ENCODE results near the gene SKA1. TPM values are rescaled to one million over a fixed set of nuclear protein-coding genes. Genes with fewer than 3 reads are reported as not detected.
A peak's percentile ranks its signal among the peaks of the same experiment; 100 is the strongest.

The SKA1 gene
- total and polyA plus RNA-seq, 9 of the 15 experiments (the other 6 are each of a cell fraction or from before 2014, with no cell fraction given) = 27.8 to 67.2 (median 41.9) TPM

DNA sequence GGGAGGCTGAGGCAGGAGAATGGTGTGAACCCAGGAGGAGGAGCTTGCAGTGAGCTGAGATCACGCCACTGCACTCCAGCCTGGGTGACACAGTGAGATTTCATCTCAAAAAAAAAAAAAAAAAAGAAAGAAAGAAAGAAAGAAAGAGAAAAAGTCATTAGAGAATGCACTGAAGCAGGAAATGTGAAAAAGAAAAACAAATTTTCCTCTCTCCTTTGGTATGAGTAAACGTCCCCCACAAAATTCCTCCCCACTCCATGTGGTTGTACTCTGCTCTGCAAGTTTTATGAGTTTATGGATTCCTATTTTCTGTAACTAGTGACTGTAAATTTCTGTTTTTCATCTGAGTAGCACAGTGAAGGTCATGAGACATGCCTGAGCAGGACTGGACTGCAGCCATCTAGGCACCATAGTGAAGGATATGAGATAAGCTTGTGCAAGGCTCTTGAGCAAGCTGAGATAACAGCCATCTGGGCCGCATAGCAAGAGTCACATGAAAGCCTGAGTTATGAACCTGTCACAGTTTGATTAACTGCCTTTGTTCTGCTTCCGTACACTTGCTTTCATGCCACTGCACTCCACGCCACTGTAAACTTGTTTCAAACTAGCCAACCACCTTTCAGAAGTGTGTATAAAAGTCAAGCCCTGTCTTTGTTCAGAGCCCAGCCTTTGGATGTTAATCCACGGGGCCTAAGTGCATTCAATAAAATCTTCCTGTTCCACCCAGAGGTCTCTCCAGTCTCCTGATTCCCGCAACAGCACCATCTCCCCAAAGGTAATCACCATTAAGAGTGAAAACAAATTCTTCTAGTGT lies 50.2 kb downstream of the SKA1 start (continued):
- TF ChIP-seq MAX (CRISPR knock-in tag; IDR thresholded peaks at IDR 0.05) = peak; percentile 46; the same call in 1 of the 2 replicates
- peak; percentile 95 for TF ChIP-seq FOXM1 (IDR thresholded peaks at IDR 0.05; ENCODE audit: low read depth)
- no peak for TF ChIP-seq FOXM1 (CRISPR knock-in tag; IDR thresholded peaks at IDR 0.05; ENCODE audit: low read depth)
- TF ChIP-seq, protein P1, sequence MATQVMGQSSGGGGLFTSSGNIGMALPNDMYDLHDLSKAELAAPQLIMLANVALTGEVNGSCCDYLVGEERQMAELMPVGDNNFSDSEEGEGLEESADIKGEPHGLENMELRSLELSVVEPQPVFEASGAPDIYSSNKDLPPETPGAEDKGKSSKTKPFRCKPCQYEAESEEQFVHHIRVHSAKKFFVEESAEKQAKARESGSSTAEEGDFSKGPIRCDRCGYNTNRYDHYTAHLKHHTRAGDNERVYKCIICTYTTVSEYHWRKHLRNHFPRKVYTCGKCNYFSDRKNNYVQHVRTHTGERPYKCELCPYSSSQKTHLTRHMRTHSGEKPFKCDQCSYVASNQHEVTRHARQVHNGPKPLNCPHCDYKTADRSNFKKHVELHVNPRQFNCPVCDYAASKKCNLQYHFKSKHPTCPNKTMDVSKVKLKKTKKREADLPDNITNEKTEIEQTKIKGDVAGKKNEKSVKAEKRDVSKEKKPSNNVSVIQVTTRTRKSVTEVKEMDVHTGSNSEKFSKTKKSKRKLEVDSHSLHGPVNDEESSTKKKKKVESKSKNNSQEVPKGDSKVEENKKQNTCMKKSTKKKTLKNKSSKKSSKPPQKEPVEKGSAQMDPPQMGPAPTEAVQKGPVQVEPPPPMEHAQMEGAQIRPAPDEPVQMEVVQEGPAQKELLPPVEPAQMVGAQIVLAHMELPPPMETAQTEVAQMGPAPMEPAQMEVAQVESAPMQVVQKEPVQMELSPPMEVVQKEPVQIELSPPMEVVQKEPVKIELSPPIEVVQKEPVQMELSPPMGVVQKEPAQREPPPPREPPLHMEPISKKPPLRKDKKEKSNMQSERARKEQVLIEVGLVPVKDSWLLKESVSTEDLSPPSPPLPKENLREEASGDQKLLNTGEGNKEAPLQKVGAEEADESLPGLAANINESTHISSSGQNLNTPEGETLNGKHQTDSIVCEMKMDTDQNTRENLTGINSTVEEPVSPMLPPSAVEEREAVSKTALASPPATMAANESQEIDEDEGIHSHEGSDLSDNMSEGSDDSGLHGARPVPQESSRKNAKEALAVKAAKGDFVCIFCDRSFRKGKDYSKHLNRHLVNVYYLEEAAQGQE (IDR thresholded peaks at IDR 0.05; ENCODE audit: borderline replicate concordance) = 0 out of 2 replicates have a peak, but pooled peaks have one; percentile 27
- TF ChIP-seq, protein P1 (CRISPR knock-in tag; IDR thresholded peaks at IDR 0.05; ENCODE audit: low read depth) = no peak
- TF ChIP-seq ZNF79 (CRISPR knock-in tag; IDR thresholded peaks at IDR 0.05; ENCODE audit: low read depth) = no peak
- TF ChIP-seq RCOR1 (IDR thresholded peaks at IDR 0.05; ENCODE audit: borderline replicate concordance in 1 of 2, low read depth in 2 of 2, low read length in 2 of 2) = 0 out of 4 replicates have a peak, but pooled peaks of 1 of the 2 experiments have one; percentile 20
- peak; percentile 96 for TF ChIP-seq ARID1B (IDR thresholded peaks at IDR 0.05)
- TF ChIP-seq, protein P2, sequence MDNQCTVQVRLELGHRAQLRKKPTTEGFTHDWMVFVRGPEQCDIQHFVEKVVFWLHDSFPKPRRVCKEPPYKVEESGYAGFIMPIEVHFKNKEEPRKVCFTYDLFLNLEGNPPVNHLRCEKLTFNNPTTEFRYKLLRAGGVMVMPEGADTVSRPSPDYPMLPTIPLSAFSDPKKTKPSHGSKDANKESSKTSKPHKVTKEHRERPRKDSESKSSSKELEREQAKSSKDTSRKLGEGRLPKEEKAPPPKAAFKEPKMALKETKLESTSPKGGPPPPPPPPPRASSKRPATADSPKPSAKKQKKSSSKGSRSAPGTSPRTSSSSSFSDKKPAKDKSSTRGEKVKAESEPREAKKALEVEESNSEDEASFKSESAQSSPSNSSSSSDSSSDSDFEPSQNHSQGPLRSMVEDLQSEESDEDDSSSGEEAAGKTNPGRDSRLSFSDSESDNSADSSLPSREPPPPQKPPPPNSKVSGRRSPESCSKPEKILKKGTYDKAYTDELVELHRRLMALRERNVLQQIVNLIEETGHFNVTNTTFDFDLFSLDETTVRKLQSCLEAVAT (IDR thresholded peaks at IDR 0.05) = peak; percentile 11 to 39; a peak in 1 of 4 replicates
- peak; percentile 58 for TF ChIP-seq MYC (IDR thresholded peaks at IDR 0.05; ENCODE audit: low read depth, low read length)
- TF ChIP-seq MYC (CRISPR knock-in tag; IDR thresholded peaks at IDR 0.05; ENCODE audit: borderline replicate concordance, low read depth) = no peak
- TF ChIP-seq, protein P3, sequence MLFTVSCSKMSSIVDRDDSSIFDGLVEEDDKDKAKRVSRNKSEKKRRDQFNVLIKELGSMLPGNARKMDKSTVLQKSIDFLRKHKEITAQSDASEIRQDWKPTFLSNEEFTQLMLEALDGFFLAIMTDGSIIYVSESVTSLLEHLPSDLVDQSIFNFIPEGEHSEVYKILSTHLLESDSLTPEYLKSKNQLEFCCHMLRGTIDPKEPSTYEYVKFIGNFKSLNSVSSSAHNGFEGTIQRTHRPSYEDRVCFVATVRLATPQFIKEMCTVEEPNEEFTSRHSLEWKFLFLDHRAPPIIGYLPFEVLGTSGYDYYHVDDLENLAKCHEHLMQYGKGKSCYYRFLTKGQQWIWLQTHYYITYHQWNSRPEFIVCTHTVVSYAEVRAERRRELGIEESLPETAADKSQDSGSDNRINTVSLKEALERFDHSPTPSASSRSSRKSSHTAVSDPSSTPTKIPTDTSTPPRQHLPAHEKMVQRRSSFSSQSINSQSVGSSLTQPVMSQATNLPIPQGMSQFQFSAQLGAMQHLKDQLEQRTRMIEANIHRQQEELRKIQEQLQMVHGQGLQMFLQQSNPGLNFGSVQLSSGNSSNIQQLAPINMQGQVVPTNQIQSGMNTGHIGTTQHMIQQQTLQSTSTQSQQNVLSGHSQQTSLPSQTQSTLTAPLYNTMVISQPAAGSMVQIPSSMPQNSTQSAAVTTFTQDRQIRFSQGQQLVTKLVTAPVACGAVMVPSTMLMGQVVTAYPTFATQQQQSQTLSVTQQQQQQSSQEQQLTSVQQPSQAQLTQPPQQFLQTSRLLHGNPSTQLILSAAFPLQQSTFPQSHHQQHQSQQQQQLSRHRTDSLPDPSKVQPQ (CRISPR knock-in tag; IDR thresholded peaks at IDR 0.05; ENCODE audit: borderline replicate concordance) = no peak
- no peak for TF ChIP-seq ZNF699 (CRISPR knock-in tag; IDR thresholded peaks at IDR 0.05; ENCODE audit: insufficient replicate concordance)
- no peak for TF ChIP-seq ZNF551 (CRISPR knock-in tag; IDR thresholded peaks at IDR 0.05)
